GM19023 (cell line): ENCODE data around the gene FNBP1.

Source experiments
- ATAC-seq: cut with Tn5 transposase; IDR thresholded peaks from one replicate; pipeline ENCODE4 v1.9.1; 2021; ENCODE audit warnings: mild to moderate bottlenecking, moderate library complexity; ENCODE audit not compliant: unreplicated experiment

FNBP1 gene

DNA sequence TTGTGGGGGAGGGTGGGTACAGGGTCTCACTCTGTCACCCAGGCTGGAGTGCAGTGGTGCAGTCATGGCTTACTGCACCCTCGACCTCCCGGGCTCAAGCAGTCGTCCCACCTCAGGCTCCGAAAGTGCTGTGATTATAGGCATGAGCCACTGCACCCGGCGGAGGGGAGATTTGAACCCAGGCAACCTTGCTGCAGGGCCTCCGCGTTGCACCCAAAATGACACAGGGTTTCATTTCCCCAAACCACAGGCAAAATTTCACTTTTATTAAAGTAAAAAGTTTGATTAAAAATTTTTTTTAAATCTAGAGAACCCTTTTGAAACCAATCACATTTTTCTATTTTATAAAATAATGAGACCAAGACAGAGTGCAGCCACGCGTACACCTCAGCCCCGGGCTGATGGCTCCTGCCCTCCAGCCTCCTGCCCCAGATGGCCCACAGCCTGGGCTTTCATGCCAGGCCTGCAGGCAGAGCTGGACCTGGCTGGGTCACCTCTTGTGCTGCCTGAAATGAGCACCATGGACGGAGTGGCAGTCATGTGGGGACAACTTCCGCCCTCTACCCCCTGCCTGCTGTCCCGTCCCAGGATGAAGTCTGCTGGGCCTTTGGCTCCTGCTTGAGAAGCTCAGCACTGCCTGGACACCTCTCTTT lies 177.2 kb downstream of the FNBP1 start:
- no peak for ATAC-seq

- no peak for ATAC-seq
These were observed 177.9 kb downstream of the FNBP1 start for GRCh38 chr9:129864991-129865647.

DNA sequence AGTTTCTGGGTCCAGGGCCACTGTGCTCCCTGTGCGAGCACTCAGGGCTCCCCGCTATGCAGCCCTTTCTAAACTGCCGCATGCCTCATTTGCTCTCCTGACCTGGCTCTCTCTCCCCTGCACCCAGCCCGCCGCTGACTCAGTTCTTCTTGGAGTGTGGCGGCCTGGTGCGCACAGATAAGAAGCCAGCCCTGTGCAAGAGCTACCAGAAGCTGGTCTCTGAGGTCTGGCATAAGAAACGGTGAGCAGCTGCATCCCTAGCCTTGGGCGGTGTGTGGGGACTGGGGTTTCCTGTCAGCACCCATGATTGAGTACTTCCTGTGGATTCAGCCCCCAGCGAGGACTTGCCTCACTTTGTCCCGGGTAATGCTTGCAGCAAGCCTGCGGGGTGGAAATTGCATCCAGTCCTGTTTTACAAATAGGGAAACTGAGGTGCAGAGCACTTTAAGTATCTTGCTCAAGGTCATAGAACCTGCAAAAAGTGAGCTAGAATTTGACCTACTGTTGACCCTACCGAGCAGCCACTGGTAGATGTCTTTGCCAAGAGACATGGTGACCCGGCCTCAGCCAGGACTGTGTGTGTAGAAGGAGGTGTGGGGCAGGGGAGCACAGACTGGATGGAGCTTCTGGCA lies 179.8 kb downstream of the FNBP1 start:
- ATAC-seq = no peak

GRCh38 chr9:129861447-129861827 lies 181.6 kb downstream of the FNBP1 start:
- no peak for ATAC-seq

GRCh38 chr9:129860653-129861446 lies 182.1 kb downstream of the FNBP1 start:
- ATAC-seq = no peak

DNA sequence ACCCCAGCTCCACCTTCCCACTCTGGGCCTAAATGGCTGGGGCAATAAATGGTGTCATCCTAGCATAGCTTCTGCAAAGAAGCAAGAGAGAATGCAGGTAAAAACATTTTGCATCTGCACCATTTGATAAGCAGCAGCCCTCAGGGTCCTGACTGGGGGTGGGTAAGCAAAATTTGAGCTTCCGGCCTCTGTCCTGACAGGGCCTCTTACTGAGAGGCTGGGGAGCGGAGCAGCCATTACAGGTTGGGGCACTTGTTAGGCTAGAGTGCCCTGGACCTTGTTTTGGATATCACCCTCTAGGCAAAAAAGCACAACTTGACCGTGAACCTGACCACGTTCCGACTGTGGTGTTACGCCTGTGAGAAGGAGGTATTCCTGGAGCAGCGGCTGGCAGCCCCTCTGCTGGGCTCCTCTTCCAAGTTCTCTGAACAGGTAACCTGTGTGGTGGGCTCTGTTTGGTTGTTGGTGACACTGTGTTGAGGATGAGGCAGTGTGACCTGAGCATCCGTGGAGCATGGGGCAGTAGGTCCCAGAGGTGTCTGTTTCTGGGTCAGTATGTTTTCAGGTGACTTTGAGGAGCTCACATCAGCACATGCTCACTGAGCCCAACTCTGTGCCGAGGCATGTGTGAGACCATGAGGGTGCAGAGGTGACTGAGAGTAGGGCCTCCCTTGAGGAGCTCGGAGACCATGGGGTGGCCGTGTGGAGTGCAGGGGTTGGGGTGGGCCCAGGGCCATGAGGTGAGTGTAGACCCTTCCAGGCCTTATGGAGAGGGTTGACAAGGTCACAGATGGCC lies 184.6 kb downstream of the FNBP1 start:
- ATAC-seq = no peak

GRCh38 chr9:129857207-129857606 lies 185.8 kb downstream of the FNBP1 start:
- no peak for ATAC-seq

- ATAC-seq = no peak
These were observed 188.3 kb downstream of the FNBP1 start for GRCh38 chr9:129854588-129855110.

- no peak for ATAC-seq
These were observed 189.4 kb downstream of the FNBP1 start for GRCh38 chr9:129853614-129854013.

DNA sequence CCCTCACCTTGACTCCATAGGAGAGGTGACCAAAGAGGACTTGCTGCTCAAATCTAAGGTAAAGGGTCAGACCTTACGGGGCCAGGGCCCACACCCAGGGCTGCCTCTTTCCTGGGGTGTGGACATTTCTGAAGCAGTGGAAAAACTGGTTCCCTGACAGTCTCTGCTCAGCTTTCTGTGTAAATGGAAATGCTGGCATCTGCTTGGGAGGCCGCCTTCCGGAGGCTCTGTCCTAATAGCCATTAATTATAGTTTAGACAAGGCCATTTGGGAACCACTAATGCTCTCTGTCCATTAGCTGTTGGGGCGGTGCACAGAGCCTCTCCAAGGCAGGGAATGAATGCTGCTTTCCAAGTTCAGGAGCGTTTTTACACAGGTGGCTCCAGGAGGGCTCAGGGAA lies 190.4 kb downstream of the FNBP1 start:
- ATAC-seq = no peak

DNA sequence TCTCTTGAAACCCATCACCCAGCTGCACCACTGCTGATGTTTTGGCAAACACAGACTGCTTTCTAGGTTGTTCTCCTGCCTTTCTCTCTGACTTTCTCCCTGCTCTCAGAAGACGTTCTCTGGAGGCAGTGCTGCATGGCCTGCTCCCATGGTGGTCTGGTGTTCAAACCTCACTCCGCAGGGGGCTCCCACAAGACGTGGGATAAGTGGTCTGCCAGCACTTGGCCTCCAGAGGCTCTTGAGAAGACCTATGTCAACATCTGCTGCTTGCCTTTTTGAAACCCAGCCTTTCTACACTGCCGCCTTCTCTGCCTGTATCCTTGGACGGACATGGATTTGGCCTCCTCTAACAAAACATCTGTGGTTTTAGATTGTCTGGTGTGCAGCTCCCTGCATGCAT lies 191.2 kb downstream of the FNBP1 start:
- ATAC-seq = no peak

GRCh38 chr9:129850821-129851550 lies 192.0 kb downstream of the FNBP1 start:
- ATAC-seq = no peak

DNA sequence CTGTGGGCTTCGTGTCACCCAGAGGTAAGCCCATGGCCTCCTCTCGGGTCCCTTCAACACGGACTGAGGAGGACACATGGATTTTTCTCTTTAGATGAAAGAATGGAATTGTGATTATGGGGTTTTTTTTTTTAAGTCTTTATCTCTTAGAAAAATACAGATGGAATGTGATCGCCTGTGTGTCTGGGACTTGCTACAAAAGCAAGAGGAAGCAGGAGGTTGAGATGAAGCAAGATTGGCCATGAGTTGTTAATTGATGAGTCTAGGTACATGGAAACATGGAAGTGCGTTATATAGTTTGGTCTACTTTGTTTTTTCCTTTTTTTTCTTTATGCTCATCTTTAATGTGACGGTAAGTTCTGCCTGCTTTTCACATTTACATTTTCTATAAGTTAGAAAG lies 193.1 kb downstream of the FNBP1 start:
- ATAC-seq = no peak

- no peak for ATAC-seq
These were observed 194.1 kb downstream of the FNBP1 start for GRCh38 chr9:129848712-129849441.

DNA sequence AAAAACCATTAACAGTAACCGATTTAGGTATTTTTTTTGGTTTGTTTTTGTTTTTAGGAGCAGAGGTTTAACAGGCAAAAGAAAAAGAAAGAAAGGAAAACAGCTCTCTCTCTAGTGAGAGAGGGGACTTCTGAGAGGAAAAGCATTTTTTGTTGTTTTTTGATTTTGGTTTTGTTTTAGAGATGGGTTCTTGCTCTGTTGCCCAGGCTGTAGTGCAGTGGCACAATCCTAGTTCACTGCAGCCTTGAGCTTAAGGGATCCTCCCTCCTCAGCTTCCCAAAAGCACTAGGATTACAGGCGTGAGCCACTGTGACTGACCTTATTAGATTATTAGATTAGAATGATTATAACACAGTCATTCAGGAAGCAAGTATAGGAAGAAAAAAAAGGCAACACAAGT lies 197.6 kb downstream of the FNBP1 start:
- ATAC-seq = no peak

- ATAC-seq = no peak
These were observed 201.9 kb downstream of the FNBP1 start for GRCh38 chr9:129841071-129841470.

DNA sequence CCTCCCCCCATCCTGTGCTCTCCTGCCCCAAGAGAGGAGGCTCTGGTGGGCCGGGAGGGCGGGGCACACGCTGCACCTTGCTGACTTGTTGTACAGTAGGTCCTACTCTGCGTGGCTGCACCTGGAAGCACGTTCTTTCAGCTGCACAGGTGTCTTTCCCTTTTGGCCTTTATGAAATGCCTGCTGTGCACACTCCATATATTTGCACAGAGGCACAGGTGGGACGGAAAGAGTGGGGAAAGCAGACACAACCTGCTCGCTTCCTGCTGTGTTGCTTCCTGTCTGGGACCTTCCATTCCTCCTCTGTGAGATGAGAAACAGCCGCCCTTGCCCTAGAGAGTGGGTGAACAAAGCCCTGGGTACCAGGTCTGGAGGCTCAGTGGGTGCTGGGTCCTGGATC lies 203.0 kb downstream of the FNBP1 start:
- no peak for ATAC-seq

- no peak for ATAC-seq
These were observed 203.5 kb downstream of the FNBP1 start for GRCh38 chr9:129839324-129840023.
